HepG2 (cell line): ENCODE results near the gene MRPL28. TPM values are rescaled to one million over a fixed set of nuclear protein-coding genes. Genes with fewer than 3 reads are reported as not detected.
A peak's percentile ranks its signal among the peaks of the same experiment; 100 is the strongest.

Source experiments
- CENPT ChIP-seq: sonication (generic); formaldehyde crosslinking; IDR thresholded peaks from 2 replicates; pipeline ENCODE4 v1.8.0; 2022; ENCODE audit warnings: low read depth, mild to moderate bottlenecking, moderate library complexity, missing genetic modification reagents
- FOXA3 ChIP-seq: IDR thresholded peaks from 2 replicates; pipeline ENCODE4 v1.6.1; 2016; ENCODE audit warnings: missing genetic modification reagents, missing compliant biosample characterization
- GATAD2A ChIP-seq: IDR thresholded peaks from 2 replicates; pipeline ENCODE4 v1.6.1; 2016
- HNRNPH1 ChIP-seq: fragments of 200-400 bp; formaldehyde crosslinking; optimal IDR thresholded peaks from 2 replicates; pipeline ENCODE3; 2017; ENCODE audit warnings: mild to moderate bottlenecking, low read depth, low read length
- KDM1A ChIP-seq: IDR thresholded peaks from 2 replicates; pipeline ENCODE4 v1.6.1; 2016; ENCODE audit warnings: missing compliant biosample characterization
- KLF9 ChIP-seq: IDR thresholded peaks from 2 replicates; pipeline ENCODE4 v1.6.1; 2016; ENCODE audit warnings: low read depth
- MEIS1 ChIP-seq: sonication (generic); formaldehyde crosslinking; IDR thresholded peaks from 2 replicates; pipeline ENCODE4 v1.9.0; 2021; ENCODE audit warnings: mild to moderate bottlenecking, missing genetic modification reagents, moderate library complexity, borderline replicate concordance
- NFIC ChIP-seq: IDR thresholded peaks from 2 replicates; pipeline ENCODE4 v1.6.1; 2012; ENCODE audit warnings: mild to moderate bottlenecking, low read length, inconsistent platforms
- NFRKB ChIP-seq: fragments of 450-650 bp; IDR thresholded peaks from 2 replicates; pipeline ENCODE4 v1.6.1; 2017
- PRDM10 ChIP-seq: sonication (generic); formaldehyde crosslinking; IDR thresholded peaks from 2 replicates; pipeline ENCODE4 v1.4.0; 2020; ENCODE audit warnings: low read depth, missing genetic modification reagents
- RAD51 ChIP-seq: fragments of 450-650 bp; IDR thresholded peaks from 2 replicates; pipeline ENCODE4 v1.6.1; 2016; ENCODE audit warnings: borderline replicate concordance
- RCOR2 ChIP-seq: IDR thresholded peaks from 2 replicates; pipeline ENCODE4 v1.6.1; 2016; ENCODE audit warnings: missing biosample characterization, missing genetic modification reagents
- ZFP36 ChIP-seq: fragments of 150-350 bp; IDR thresholded peaks from 2 replicates; pipeline ENCODE4 v1.6.1; 2018; ENCODE audit warnings: borderline replicate concordance, low read length, low read depth; ENCODE audit not compliant: partially characterized antibody
- ZNF142 ChIP-seq: sonication (generic); formaldehyde crosslinking; IDR thresholded peaks from 2 replicates; pipeline ENCODE4 v1.4.0; 2020; ENCODE audit warnings: missing genetic modification reagents
- ZNF317 ChIP-seq: sonication (generic); formaldehyde crosslinking; IDR thresholded peaks from 2 replicates; pipeline ENCODE4 v1.5.0; 2020; ENCODE audit warnings: mild to moderate bottlenecking, missing genetic modification reagents
- ZNF552 ChIP-seq: sonication (generic); formaldehyde crosslinking; IDR thresholded peaks from 2 replicates; pipeline ENCODE4 v1.9.0; 2022; ENCODE audit warnings: missing genetic modification reagents, mild to moderate bottlenecking, borderline replicate concordance
- ZNF724P ChIP-seq: sonication (generic); formaldehyde crosslinking; IDR thresholded peaks from 2 replicates; pipeline ENCODE4 v1.8.0; 2022; ENCODE audit warnings: missing genetic modification reagents, borderline replicate concordance
- ZNF792 ChIP-seq: IDR thresholded peaks from 2 replicates; pipeline ENCODE4 v1.6.1; 2016
- ZSCAN22 ChIP-seq: sonication (generic); formaldehyde crosslinking; IDR thresholded peaks from 2 replicates; pipeline ENCODE4 v1.4.0; 2020; ENCODE audit warnings: mild to moderate bottlenecking, missing genetic modification reagents
- polyA plus RNA-seq, 8 experiments: library from polyadenylated mRNA; depleted of rRNA in 3 of 8; stranded (reverse) in 7 of 8; unstranded in 1 of 8; fragments of >200 nt; fragmentation: Illumina TruSeq in 4 of 8; extraction: Trizol in 4 of 8; gene quantifications; 2 replicates each; pipeline versions ENCODE4 v1.2.1 to v1.2.3, GENCODE V29; 2011 to 2016; ENCODE audit warnings: low read depth in 4 of 8, missing spikeins in 1 of 8, mixed read lengths in 1 of 8; ENCODE audit not compliant: insufficient read depth in 1 of 8
- total RNA-seq, 5 experiments: library from RNA; depleted of rRNA; stranded (reverse); fragments of >200 nt; fragmentation: Illumina TruSeq; extraction: Trizol; gene quantifications; 2 replicates each; pipeline ENCODE4 v1.2.3, GENCODE V29; 2016; ENCODE audit warnings: low read depth in 1 of 5
- TF ChIP-seq, protein P1 (sequence below): sonication (generic); formaldehyde crosslinking; IDR thresholded peaks from 2 replicates; pipeline ENCODE4 v1.8.1; 2023; ENCODE audit warnings: mild to moderate bottlenecking, inconsistent platforms, moderate library complexity, missing genetic modification reagents, borderline replicate concordance

MRPL28 gene
- total and polyA plus RNA-seq, 2 of the 13 experiments (the other 11 are each of a cell fraction or from before 2014, with no cell fraction given), result 114 to 135 TPM

DNA sequence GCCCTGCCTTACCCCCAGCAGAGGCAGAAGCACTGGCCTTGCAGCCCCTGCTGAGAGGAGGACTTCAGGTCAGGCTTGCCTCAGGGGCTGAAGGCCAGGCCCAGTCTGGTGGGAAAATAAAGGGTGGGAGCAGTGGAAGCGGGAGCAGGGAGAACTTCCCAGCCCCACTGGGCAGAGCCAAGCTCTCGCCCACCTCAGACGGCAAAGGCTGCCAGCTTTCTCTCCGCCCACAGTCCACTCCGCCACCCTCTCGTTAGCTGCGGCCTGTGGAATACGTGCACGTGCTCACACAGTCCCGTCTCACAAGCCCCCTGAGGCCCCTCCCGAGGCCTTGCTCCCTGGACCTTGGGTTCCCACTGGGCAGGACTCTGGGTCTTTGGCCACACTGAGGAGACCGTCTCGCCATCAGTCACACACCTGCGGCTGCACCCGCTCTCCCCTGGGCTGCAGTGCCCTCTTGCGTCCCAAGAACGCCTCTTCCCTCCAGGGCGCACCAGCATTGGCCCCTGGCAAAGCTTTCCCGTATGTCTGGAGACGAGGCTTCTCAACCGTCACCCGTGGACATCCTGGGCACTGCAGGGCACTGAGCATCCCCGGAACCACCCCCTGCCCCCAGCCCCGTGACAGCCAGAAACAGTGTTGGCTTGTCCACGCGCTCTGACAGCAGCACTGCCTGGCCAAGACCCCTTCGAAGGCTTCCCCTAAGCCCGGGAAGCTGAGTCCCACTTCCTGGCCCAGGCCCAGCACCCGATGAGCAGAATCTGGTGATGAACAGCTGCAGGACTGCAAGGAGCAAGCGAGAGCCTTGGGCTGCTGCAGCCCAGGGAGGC lies 8.3 kb downstream of the MRPL28 start (continued):
- TF ChIP-seq ZFP36, result no peak
- 0 out of 2 replicates have a peak, but pooled peaks have one; percentile 39 for TF ChIP-seq KLF9 (CRISPR knock-in tag)
- TF ChIP-seq ZNF317 (CRISPR knock-in tag), result peak; percentile 66; the same call in 1 of the 2 replicates
- peak; percentile 89; the same call in 1 of the 2 replicates for TF ChIP-seq ZNF724P (CRISPR knock-in tag)
- TF ChIP-seq, protein P1, sequence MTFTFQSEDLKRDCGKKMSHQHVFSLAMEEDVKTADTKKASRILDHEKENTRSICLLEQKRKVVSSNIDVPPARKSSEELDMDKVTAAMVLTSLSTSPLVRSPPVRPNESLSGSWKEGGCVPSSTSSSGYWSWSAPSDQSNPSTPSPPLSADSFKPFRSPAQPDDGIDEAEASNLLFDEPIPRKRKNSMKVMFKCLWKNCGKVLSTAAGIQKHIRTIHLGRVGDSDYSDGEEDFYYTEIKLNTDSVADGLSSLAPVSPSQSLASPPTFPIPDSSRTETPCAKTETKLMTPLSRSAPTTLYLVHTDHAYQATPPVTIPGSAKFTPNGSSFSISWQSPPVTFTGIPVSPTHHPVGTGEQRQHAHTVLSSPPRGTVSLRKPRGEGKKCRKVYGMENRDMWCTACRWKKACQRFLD (CRISPR knock-in tag), result no peak
- no peak for TF ChIP-seq CENPT
- peak; percentile 71 for TF ChIP-seq GATAD2A (CRISPR knock-in tag)
- 0 out of 2 replicates have a peak, but pooled peaks have one; percentile 65 for TF ChIP-seq ZNF792
- no peak; the same call in 1 of the 2 replicates for TF ChIP-seq ZNF552 (CRISPR knock-in tag)
- no peak; the same call in 1 of the 2 replicates for TF ChIP-seq PRDM10
- TF ChIP-seq FOXA3, result peak; percentile 51
- no peak for TF ChIP-seq NFIC
- no peak for TF ChIP-seq HNRNPH1
- 0 out of 2 replicates have a peak, but pooled peaks have one; percentile 40 for TF ChIP-seq KDM1A (CRISPR knock-in tag)
- TF ChIP-seq MEIS1 (CRISPR knock-in tag), result no peak; the same call in 1 of the 2 replicates
- no peak for TF ChIP-seq RAD51
- peak; percentile 96 for TF ChIP-seq RCOR2 (CRISPR knock-in tag)
- no peak for TF ChIP-seq NFRKB
- TF ChIP-seq ZNF142, result no peak
- no peak; the same call in 1 of the 2 replicates for TF ChIP-seq ZSCAN22 (CRISPR knock-in tag)
